ENCODE data around the gene ANKRD37.

The ANKRD37 gene

GRCh38 chr4:185363251-185363650 lies 33.4 kb upstream of the ANKRD37 start:
- H3K4me3 Mint-ChIP-seq, result no peak overlapping the region
- H3K36me3 Mint-ChIP-seq (ENCODE audit: low read depth), result peaks cover 2% of the 10 kb centered on the region
- H3K9me3 Mint-ChIP-seq, result no peaks in the 10 kb centered on the region
- H3K4me1 Mint-ChIP-seq, result peaks cover 26% of the 10 kb centered on the region
- no peak for DNase-seq
- peak overlapping the region; percentile 32 for H3K27ac Mint-ChIP-seq
- TF ChIP-seq CTCF (IDR thresholded peaks at IDR 0.05), result no peak
- no peaks in the 10 kb centered on the region for H3K27me3 Mint-ChIP-seq (ENCODE audit: low read depth, poor library complexity)

GRCh38 chr4:185364886-185365285 lies 31.8 kb upstream of the ANKRD37 start:
- peaks cover 26% of the 10 kb centered on the region for H3K4me1 Mint-ChIP-seq
- H3K9me3 Mint-ChIP-seq, result no peaks in the 10 kb centered on the region
- no peak for TF ChIP-seq CTCF (IDR thresholded peaks at IDR 0.05)
- H3K4me3 Mint-ChIP-seq, result no peak overlapping the region
- H3K27ac Mint-ChIP-seq, result no peak overlapping the region
- H3K27me3 Mint-ChIP-seq (ENCODE audit: low read depth, poor library complexity), result no peaks in the 10 kb centered on the region
- DNase-seq, result peak; percentile 21
- peaks cover 5% of the 10 kb centered on the region for H3K36me3 Mint-ChIP-seq (ENCODE audit: low read depth)

GRCh38 chr4:185369731-185370130 lies 26.9 kb upstream of the ANKRD37 start:
- Mint-ChIP-seq H3K36me3 (ENCODE audit: low read depth) (peaks cover 13% of the 10 kb centered on the region), H3K4me1 (peaks cover 16% of the 10 kb centered on the region), H3K4me3 (no peak overlapping the region), H3K27me3 (ENCODE audit: low read depth, poor library complexity) (no peaks in the 10 kb centered on the region), H3K27ac (peak overlapping the region; percentile 39), H3K9me3 (no peaks in the 10 kb centered on the region)
- no peak for DNase-seq
- no peak for TF ChIP-seq CTCF (IDR thresholded peaks at IDR 0.05)

GRCh38 chr4:185370268-185370949 lies 26.2 kb upstream of the ANKRD37 start:
- no peak overlapping the region for H3K27ac Mint-ChIP-seq
- H3K36me3 Mint-ChIP-seq (ENCODE audit: low read depth), result peaks cover 13% of the 10 kb centered on the region
- H3K4me1 Mint-ChIP-seq, result peaks cover 10% of the 10 kb centered on the region
- no peak for DNase-seq
- H3K27me3 Mint-ChIP-seq (ENCODE audit: low read depth, poor library complexity), result no peaks in the 10 kb centered on the region
- no peak overlapping the region for H3K4me3 Mint-ChIP-seq
- no peaks in the 10 kb centered on the region for H3K9me3 Mint-ChIP-seq
- TF ChIP-seq CTCF (IDR thresholded peaks at IDR 0.05), result no peak

GRCh38 chr4:185371702-185372101 lies 24.9 kb upstream of the ANKRD37 start:
- Mint-ChIP-seq H3K4me3 (no peak overlapping the region), H3K27me3 (ENCODE audit: low read depth, poor library complexity) (no peaks in the 10 kb centered on the region), H3K36me3 (ENCODE audit: low read depth) (peaks cover 19% of the 10 kb centered on the region), H3K4me1 (peaks cover 4% of the 10 kb centered on the region), H3K9me3 (no peaks in the 10 kb centered on the region), H3K27ac (no peak overlapping the region)
- no peak for DNase-seq
- no peak for TF ChIP-seq CTCF (IDR thresholded peaks at IDR 0.05)

- no peaks in the 10 kb centered on the region for H3K9me3 Mint-ChIP-seq
- no peak overlapping the region for H3K27ac Mint-ChIP-seq
- no peak for TF ChIP-seq CTCF (IDR thresholded peaks at IDR 0.05)
- no peak overlapping the region for H3K4me3 Mint-ChIP-seq
- H3K36me3 Mint-ChIP-seq (ENCODE audit: low read depth), result peaks cover 20% of the 10 kb centered on the region
- no peaks in the 10 kb centered on the region for H3K4me1 Mint-ChIP-seq
- no peaks in the 10 kb centered on the region for H3K27me3 Mint-ChIP-seq (ENCODE audit: low read depth, poor library complexity)
- DNase-seq, result no peak
Measured at GRCh38 chr4:185374027-185374426, 22.6 kb upstream of the ANKRD37 start.
